ENCODE data around the gene AKR7A2. TPM values are rescaled to one million over a fixed set of nuclear protein-coding genes. Genes with fewer than 3 reads are reported as not detected.

AKR7A2 gene
- total and polyA plus RNA-seq, 12 donors = 6.8 to 48.5 (median 43.0) TPM

DNA sequence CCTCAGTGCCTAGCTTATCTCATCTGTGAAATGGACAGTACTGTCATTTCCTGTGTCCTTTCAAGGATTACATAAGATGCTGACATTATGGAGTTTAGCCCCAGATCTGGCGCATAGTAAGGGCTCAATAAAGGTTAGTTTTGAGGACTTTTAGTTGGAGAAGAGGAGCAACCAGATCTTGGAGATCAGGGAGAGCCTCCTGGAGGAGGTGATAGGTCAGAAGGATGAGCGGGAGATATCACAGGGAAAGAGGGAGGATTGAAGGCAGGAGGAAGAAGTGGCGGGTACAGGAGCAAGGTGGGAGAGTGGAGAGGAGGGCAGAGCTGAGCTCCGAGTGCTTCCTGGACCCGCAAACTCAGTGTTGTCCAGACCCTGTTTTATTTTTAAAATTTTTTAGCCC, 17.7 kb upstream of the AKR7A2 start:
- DNase-seq = no peak
- Histone ChIP-seq H3K27ac (no peak overlapping the region), H3K36me3 (peaks cover 0 to 78% (median 28%) of the 10 kb centered on the region in 9 donors), H3K9me3 (no peaks in the 10 kb centered on the region), H3K27me3 (no peaks in the 10 kb centered on the region), H3K4me1 (no peaks in the 10 kb centered on the region), H3K4me3 (no peak overlapping the region)
- TF ChIP-seq, protein P1, sequence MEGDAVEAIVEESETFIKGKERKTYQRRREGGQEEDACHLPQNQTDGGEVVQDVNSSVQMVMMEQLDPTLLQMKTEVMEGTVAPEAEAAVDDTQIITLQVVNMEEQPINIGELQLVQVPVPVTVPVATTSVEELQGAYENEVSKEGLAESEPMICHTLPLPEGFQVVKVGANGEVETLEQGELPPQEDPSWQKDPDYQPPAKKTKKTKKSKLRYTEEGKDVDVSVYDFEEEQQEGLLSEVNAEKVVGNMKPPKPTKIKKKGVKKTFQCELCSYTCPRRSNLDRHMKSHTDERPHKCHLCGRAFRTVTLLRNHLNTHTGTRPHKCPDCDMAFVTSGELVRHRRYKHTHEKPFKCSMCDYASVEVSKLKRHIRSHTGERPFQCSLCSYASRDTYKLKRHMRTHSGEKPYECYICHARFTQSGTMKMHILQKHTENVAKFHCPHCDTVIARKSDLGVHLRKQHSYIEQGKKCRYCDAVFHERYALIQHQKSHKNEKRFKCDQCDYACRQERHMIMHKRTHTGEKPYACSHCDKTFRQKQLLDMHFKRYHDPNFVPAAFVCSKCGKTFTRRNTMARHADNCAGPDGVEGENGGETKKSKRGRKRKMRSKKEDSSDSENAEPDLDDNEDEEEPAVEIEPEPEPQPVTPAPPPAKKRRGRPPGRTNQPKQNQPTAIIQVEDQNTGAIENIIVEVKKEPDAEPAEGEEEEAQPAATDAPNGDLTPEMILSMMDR (IDR thresholded peaks at IDR 0.05) = no peak
- WGBS, 2 donors = 87 to 92% methylated on average over 5 of the region's 5 CpGs
- no peak for ATAC-seq
- intact Hi-C loops (cut with DNase I) = loop anchor here in 1 of 10 donors (10.0 kb wide), 1 partner anchor 325 kb away; no protein-coding TSS in a partner anchor

DNA sequence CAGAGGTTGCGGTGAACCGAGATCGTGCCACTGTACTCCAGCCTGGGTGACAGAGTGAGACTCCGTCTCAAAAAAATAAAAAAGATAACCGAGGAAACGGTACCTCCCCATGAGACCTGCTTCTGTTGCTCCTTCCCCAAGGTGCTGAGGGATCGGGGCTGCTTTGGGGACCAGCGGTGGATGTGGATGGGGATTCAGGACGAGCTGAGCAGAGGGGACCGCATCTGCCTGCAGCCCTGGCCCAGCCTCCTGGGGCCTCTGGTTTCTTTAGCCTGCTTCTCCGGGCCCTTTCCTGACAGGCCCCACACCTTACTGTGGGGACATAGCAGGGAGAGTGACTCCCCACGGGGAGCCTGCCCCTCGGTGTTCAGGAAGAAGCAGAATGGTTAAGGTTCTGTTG, 17.2 kb upstream of the AKR7A2 start:
- 90 to 92% methylated on average over 13 of the region's 13 CpGs for WGBS, 2 donors
- H3K4me1 ChIP-seq = no peaks in the 10 kb centered on the region
- DNase-seq (no peak), ATAC-seq (no peak)
- TF ChIP-seq, protein P1 (IDR thresholded peaks at IDR 0.05) = no peak
- intact Hi-C loops (cut with DNase I) = no loop called here
- peaks cover 0 to 82% (median 33%) of the 10 kb centered on the region in 9 donors for H3K36me3 ChIP-seq
- no peaks in the 10 kb centered on the region for H3K27me3 ChIP-seq
- H3K9me3 ChIP-seq = no peaks in the 10 kb centered on the region
- no peak overlapping the region for H3K4me3 ChIP-seq
- no peak overlapping the region for H3K27ac ChIP-seq

DNA sequence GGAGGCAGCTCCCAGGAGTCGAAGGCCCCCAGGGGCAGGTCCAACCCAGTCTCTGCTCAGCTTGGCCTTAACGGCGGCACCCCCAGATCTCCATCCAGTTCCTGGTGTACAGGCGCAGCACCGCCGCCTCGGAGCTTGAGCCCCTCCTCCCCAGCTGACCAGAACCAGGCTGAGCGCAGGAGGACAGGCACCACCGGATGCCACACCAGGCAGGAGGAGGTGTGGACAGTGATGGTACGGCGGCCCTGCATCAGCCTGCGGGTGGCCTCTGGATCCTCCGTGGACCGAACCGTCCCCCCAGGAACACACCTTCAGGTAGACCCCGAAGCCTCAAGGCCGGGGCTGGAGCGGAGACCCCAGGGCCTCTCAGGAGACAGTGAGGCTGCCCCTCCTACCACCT, 16.5 kb upstream of the AKR7A2 start:
- ATAC-seq = no peak
- 95 to 96% methylated on average over 18 of the region's 18 CpGs for WGBS, 2 donors
- TF ChIP-seq, protein P1 (IDR thresholded peaks at IDR 0.05) = no peak
- Histone ChIP-seq H3K4me3 (no peak overlapping the region), H3K36me3 (peaks cover 0 to 89% (median 38%) of the 10 kb centered on the region in 9 donors), H3K9me3 (no peaks in the 10 kb centered on the region), H3K27me3 (no peaks in the 10 kb centered on the region), H3K4me1 (no peaks in the 10 kb centered on the region), H3K27ac (no peak overlapping the region)
- intact Hi-C loops (cut with DNase I) = no loop called here
- DNase-seq = no peak

DNA sequence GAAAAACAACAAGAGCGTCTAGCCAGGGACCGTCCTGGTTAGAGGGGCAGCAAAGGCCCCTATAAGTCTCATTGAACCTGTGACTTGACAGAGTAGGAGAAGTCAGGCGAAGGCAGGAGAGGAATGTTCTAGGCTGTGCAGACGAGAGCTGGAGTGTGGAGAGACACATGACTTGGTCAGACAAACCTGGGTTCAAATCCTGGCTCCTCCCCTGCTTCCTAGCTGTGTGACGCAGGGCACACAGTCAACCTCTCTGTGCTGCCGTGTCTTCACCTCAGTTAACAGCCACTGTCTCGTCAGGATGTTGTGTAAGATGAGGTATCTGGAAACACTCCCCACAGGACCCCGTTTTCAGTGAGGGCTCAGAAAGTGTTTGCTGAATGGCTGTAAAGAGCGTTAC, 15.8 kb upstream of the AKR7A2 start:
- no peaks in the 10 kb centered on the region for H3K4me1 ChIP-seq
- H3K27me3 ChIP-seq = no peaks in the 10 kb centered on the region
- H3K27ac ChIP-seq = no peak overlapping the region
- H3K9me3 ChIP-seq = no peaks in the 10 kb centered on the region
- ATAC-seq (no peak), DNase-seq (no peak)
- H3K36me3 ChIP-seq = peaks cover 0 to 92% (median 38%) of the 10 kb centered on the region in 9 donors
- H3K4me3 ChIP-seq = no peak overlapping the region
- TF ChIP-seq, protein P1 (IDR thresholded peaks at IDR 0.05) = no peak
- 89 to 91% methylated on average over 9 of the region's 9 CpGs for WGBS, 2 donors
- intact Hi-C loops (cut with DNase I) = no loop called here

Data from heart right ventricle (tissue), 16 donors.